Amygdala (tissue), 56 donors: Measurements from ENCODE around the gene RXRA.

ENCODE experiments used
- DNase-seq, 56 donors: peaks; one replicate each; lab custom pipeline; 2025; lab: John Stamatoyannopoulos, UW

Gene RXRA

GRCh38 chr9:134437403-134438194, 111.3 kb downstream of the RXRA start:
- DNase-seq: peak in 2 of 56 donors; percentile 24 to 47

GRCh38 chr9:134438195-134438788, 112.0 kb downstream of the RXRA start:
- peak in 10 of 56 donors; percentile 9 to 47 (median 30) for DNase-seq

- no peak for DNase-seq
Observed at GRCh38 chr9:134439368-134439784, 113.1 kb downstream of the RXRA start.

GRCh38 chr9:134440636-134441226, 114.5 kb downstream of the RXRA start:
- no peak for DNase-seq

- no peak for DNase-seq
Observed at GRCh38 chr9:134441227-134442084, 115.2 kb downstream of the RXRA start.

GRCh38 chr9:134442085-134442474, 115.8 kb downstream of the RXRA start:
- no peak for DNase-seq

GRCh38 chr9:134442486-134443173, 116.4 kb downstream of the RXRA start:
- DNase-seq: no peak

- DNase-seq: peak in 53 of 56 donors; percentile 25 to 87 (median 69)
Observed at GRCh38 chr9:134443174-134444037, 117.2 kb downstream of the RXRA start.

- DNase-seq: no peak
Observed at GRCh38 chr9:134444038-134444315, 117.7 kb downstream of the RXRA start.

- no peak for DNase-seq
Observed at GRCh38 chr9:134445000-134445399, 118.7 kb downstream of the RXRA start.

- DNase-seq: peak in 54 of 56 donors; percentile 40 to 94 (median 84)
Observed at GRCh38 chr9:134449180-134449916, 123.1 kb downstream of the RXRA start.

- DNase-seq: no peak
Observed at GRCh38 chr9:134451700-134452458, 125.6 kb downstream of the RXRA start.

GRCh38 chr9:134452728-134453127, 126.5 kb downstream of the RXRA start:
- DNase-seq: no peak

GRCh38 chr9:134453776-134454475, 127.7 kb downstream of the RXRA start:
- DNase-seq: no peak

- DNase-seq: no peak
Observed at GRCh38 chr9:134454476-134454857, 128.2 kb downstream of the RXRA start.

- no peak for DNase-seq
Observed at GRCh38 chr9:134455021-134455471, 128.8 kb downstream of the RXRA start.

- DNase-seq: no peak
Observed at GRCh38 chr9:134455537-134455933, 129.3 kb downstream of the RXRA start.
